Stimulated activated CD8-positive, alpha-beta memory T cell treated with anti-CD3 and anti-CD28 coated beads, Interleukin-4, amount 100 ng/mL, for 24 hours (primary cell): ENCODE measurements around the gene NTNG2.
"Not testable (repeated sequence)": the region's sequence is repeated elsewhere in the genome, so short reads cannot be mapped to it uniquely, and the experiment has no call there.

Source experiments
- DNase-seq: peaks from one replicate; pipeline ENCODE4 v3.0.0-alpha.2; 2020; ENCODE audit warnings: low read depth

NTNG2 gene, protein sequence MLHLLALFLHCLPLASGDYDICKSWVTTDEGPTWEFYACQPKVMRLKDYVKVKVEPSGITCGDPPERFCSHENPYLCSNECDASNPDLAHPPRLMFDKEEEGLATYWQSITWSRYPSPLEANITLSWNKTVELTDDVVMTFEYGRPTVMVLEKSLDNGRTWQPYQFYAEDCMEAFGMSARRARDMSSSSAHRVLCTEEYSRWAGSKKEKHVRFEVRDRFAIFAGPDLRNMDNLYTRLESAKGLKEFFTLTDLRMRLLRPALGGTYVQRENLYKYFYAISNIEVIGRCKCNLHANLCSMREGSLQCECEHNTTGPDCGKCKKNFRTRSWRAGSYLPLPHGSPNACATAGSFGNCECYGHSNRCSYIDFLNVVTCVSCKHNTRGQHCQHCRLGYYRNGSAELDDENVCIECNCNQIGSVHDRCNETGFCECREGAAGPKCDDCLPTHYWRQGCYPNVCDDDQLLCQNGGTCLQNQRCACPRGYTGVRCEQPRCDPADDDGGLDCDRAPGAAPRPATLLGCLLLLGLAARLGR

DNA sequence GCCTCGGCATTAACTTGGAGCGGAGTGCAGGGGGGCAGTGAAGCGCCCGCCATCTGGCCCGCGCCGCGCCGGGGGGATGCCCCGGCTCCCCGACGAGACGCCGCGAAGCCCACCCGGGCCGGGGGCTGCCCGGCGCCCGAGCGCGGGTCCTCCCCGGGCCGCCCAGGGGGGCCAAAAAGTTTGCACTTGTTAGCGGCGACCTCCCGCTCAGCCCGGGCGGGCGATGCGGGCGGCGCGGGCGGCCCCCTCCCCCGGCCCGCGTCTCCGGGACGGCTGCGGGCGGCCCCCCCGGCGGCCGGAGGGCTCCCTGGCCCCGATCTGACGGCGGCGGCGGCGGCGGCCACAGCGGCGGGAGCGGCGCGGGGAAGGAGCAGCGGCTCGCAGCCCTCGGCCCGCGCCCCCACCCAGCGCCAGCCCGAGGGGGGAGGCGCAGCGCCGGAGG lies at the start of gene NTNG2:
Gene NTNG2, plus strand, starts transcription at position 316 of the 442 bp plus-strand sequence. CDS start 4,774 bp downstream, outside the sequence.
- no peak for DNase-seq

DNA sequence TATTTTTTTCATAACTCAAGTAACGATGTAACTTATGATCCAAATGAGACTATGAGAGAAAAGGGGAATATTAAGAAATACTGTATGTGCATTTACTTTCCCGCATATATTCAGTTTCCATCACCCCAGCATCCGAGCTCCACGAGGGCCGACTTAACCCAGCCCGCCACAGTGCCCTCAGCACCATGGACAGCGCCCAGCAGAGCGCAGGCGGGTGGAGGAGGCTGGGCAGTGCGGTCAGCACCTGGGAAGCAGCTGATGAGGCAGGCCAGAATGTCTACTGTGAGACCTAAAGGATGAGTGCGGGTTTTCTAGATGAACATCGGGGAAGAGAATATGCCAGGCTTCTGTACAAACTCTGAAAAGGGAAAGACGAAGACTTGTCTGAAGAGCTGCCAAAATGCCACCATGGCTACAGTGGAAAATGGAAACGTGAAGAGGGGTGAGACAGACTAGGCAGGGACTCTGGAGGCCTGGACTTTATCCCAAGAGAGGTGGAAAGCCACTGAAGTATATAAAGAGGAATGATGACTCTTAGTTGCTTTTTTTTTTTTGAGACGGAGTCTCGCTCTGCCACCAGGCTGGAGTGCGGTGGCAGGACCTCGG lies 47.7 kb upstream of the NTNG2 start:
- DNase-seq: peak; percentile 26

DNA sequence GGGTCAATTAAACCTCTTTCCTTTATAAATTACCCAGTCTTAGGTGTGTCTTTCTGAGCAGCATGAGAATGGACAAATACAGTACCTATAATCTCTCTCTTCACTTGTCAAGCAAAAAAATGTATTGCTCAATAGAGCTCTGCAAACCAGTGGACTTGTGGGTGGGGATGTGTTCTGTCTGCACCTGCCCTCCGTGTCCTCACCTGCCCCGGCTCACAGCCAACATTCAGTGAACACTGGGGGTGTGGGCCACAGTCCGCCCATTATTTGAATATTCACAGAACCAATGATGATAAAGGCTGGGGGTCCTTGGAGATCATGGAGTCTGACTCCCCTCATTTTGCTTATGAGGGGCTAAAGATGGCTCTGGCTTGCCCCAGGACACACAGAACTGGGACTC lies 45.3 kb upstream of the NTNG2 start:
- DNase-seq: no peak

DNA sequence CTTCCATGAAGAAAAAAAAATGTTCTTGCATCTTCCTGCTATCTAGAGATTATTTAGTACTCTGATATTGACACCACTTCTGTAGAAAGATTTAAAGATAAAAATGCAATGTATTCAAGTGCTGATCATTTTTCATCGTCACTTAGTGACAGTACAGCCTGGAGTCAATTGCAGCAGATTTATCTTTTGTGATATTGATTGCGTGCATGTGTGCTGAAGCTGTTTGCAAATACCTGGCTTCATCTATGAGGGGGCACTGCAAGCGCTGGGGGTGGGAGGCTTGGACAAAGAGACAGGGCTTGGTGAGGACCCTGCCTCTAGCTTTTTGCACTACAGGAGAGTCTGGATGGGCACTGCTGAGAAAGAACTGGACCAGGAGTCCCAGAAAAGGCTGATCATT lies 44.2 kb upstream of the NTNG2 start:
- DNase-seq: no peak

DNA sequence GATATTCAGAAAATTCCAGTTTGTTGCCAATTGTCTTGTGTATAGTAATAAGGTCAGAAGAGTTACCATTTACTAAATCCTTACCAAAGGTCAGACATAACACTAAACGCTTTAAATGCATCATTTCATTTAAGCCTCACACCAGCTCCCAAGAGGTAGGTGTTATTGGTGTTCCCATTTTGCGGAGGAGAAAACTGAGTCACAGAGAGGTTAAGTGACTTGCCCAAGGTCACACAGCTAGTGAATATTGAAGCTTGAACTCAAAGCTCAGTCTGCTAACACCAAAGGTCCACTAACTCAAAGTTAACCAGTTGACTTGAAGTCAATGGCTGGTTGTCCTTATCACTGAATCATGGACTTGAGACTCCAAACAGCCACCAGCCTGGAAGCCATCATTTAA lies 40.8 kb upstream of the NTNG2 start:
- no peak for DNase-seq

DNA sequence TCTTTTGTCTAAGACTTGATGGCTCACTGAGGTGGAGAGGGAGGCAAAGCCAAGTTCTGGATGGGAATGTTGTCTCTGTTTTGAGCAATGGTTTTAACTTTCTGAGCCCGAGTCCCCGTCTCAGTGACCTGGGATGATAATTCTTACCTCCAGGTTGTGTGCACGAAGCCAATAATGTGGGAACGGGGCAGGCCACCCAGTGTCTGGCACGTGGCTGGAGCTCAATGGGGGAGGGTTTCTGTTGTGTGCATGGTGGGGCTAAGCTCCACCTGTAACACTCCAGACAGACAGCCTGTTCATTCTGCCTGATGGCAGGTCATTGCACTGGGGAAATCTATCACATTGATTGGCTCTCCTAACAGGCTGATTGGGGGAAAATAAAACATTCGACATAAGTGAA lies 37.1 kb upstream of the NTNG2 start:
- no peak for DNase-seq

DNA sequence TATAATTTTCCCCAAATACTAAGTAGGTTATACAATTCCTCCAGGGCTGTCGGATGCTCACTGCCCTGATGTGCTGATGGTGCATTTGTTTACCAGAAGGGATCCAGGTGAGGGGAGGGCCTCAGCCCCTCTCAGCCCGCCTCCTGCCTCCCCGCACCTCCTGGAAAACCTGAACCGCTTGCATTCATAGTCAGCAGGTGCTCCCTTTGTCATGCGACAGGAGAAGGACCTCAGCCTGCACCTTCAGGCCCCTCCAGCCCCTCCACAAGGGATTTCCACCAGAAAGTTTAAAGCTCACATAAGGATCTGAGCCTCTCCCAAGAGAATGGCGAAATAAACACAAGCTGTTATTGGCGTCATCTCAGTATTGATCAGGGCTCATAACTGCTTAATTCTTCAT lies 36.5 kb upstream of the NTNG2 start:
- no peak for DNase-seq

DNA sequence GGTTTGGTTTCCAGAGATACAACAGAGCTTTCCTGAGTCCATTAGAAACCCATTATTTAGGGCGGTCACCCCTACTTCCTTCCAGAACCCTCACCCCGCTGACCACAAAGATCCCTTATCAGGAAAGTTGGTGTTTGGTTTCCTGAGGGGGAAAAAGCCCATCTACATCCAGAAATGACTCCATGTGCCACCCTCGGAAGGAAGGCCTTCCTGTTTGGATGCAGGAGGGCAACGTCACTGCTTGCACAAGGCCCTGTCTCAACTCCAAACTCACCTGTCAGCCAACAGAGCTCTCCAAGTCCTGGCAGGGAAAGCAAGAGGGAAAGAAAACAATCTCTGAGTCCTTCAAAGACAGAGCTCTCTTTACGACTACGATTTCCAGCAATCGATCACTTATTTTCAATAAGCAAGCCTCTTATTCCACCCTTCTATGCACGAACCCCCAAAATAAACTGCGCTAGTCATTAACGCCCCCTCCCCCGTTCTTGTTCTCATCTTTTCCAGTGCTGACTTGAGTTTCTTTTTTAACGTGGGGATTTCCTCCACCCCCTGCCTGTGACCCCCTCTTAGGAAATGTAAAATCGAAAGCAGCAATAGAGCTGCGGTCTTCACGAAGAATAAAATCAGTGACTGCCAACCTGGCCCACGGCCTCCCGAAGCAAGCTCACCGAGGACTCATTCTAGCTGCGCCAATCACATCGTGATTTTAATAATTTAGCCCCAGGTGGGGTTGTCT lies 35.7 kb upstream of the NTNG2 start:
- DNase-seq: no peak

DNA sequence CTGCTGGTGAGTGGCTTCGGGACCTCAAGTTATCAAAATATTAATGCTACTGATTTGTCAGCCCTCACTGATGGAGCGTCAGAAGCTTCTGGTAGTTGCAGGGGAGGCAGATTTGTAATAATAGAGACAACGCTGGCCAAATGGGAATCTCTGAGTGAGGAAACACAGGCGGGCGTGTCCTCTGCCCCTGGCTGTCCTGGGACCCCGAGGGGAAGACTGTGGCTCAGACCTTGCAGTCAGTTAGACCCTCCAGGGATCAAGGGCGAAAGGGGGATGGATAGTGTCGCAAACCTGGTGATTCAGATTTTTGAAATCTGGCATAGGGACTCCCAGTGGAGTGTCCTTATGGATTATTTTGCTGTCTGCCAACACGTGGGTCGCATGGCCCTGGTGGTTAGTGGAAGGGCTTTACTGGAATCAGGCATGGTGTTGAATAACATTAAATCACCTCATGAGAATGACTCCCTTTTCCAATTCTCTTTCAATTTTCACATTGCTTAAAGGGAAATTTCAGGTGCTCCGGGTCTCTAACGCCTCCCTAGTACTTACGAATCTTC lies 35.1 kb upstream of the NTNG2 start:
- no peak for DNase-seq

DNA sequence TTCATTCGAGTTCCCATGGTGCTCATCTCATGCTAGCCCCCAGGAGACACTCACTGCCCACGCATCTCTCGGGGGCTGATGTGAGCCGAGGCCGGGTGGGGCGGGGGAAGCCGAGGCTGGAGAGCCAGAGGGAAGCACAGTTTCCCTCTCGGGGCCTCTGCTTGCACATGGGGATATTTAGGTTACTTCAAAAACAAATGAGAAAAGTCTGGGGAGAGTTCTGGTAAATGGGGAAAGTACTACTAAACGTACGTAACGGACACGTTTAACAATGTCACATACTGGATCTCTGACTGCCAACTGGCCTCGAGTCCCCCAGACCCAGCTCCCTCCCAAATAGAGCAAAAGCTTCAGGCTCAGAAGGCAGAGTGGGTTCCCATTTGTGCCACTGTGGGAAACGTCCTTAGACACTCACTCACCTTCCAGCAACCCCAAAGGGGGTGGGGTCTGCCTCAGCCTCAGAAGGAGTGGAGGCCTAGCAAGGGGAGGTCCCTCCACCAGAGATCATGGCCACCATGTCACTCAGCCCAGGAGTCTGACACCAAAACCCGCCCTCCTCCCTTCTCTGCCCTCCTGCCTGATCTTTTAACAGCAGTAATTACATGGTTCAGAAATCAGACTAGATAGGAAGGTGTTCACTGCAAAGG lies 33.8 kb upstream of the NTNG2 start:
- no peak for DNase-seq

DNA sequence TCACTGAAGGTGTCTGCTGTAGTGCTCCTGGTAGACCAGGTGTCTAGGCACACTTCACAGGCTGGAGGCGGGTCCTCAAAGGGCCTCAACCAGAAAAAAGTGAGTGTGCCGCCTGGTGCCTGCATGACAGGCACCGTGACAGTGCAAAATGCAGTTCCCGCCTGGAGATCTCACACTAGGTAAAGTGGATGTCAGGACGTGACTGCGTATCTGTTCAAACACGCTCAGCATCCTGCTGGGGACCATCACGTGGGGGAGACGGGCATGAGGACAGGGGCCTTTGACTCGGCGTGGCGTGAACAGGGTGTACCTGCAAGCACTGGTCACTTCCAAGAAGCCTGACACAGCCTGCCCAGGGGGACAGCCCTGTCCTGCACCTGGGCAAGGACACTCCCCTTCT lies 32.3 kb upstream of the NTNG2 start:
- no peak for DNase-seq

DNA sequence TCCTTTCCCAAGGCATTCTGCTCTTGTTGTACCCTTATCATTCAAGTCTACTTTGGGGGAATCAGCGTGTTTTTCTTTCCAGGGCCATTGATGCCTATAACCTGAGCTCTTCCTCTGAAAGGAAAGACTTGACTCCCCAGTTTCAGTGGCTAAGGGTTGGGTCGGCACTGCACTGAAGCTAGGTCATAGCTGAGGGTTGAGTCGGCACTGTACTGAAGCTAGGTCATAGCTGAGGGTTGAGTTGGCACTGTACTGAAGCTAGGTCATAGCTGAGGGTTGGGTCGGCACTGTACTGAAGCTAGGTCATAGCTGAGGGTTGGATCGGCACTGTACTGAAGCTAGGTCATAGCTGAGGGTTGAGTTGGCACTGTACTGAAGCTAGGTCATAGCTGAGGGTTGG lies 27.8 kb upstream of the NTNG2 start:
- not testable (repeated sequence) for DNase-seq

DNA sequence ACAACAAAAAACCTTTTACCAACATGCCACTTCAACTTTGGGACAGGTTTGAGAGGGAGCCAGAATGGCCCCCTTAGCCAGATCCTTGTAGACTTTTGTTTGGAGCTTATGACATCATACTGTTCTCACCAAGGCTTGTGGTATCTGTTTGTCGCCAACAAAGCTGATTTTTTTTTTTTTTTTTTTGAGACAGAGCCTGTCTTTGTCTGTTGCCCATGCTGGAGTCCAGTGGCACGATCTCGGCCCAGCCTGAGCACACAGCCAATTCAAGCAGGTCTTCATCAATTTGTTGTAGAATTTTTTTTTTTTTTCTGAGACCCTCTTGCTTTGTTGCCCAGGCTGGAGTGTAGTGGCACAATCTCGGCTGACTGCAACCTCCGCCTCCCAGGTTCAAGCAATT lies 26.4 kb upstream of the NTNG2 start:
- DNase-seq: no peak

DNA sequence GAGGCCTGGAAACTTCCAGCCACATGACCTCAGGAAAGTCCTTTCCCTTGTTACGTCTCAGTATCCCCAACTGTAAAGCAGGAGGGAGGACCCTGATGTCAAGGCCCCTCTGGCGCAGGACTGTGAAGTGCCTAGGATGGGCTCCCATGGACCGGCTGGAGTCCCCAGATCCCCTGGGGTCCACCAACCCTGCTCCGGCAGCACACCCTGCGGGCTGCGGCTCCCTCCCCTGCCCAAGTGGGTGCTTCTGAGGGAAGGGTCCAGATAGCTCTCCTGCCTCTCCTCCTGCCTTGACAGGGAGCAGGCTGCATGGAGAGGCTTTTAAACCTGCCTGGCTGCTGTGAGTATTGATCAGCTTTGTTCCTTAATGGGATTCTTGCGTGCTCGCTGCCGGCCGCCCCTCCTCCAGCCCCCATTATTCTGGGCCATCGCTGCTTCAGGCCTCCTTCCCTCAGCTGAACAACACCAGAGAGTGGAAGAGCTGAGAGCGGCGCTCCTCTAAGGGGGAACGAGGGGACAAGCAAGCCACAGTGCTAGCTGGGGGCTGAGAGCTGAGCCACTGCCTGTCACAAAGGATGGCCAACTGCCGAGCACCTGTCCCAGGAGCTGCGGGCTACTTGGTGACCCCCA lies 25.6 kb upstream of the NTNG2 start:
- DNase-seq: no peak

DNA sequence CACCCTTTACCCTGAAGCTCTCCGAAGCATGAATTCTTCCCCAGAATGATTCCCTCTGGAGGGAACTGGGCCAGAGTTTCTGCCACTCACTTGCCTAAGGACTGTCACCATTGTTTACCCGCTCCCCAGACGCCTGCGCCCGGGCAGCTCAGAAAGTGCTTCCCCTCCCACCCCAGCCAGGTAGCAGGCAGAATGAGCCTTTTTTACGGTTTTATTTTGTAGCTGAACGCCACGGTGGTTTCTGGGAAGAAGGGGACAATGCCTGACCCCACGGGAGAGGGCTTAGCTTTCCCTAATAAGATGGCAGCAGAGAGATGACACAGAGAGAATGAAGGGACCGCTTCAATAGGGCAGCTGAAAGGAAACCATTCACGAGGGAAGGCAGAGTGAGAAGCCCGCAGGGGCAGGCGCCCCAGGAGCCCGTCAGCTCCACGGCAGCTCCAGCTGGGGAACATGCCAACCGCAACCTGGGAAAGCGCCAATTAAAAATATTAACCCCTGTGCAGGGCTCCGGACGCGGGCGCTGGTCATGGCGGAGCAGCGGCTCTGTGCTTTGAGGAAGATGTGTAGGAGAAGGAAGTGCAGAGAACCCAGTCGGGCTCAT lies 20.4 kb upstream of the NTNG2 start:
- DNase-seq: no peak

DNA sequence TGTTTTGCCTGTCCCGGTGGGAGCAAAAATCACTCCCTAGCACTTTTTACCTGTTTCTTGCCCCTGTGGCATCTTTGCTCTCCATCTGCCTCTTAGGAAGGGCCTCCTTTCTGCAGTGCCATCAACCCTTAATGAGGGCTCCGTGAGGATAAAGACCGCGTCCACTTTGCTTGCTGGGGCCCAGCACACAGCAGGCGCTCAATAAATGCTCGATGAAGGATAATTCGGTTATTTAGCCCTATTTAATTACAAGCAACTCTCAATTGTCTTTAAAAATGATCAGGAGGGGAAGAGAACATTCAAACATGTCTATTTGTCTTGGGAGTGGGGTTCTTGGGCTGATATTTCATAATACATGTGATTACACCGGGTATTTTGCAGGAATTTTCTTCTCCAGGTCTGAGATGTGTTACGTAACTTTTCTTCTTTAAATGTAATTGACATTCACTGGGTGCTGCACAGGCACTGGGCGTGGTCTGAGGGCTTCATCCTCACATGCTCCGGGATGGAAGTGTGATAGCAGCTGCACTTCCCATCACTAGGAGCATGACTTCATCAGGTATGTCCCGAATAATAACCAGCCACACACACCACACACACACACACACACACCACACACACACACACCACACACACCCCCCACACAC lies 19.8 kb upstream of the NTNG2 start:
- no peak for DNase-seq

DNA sequence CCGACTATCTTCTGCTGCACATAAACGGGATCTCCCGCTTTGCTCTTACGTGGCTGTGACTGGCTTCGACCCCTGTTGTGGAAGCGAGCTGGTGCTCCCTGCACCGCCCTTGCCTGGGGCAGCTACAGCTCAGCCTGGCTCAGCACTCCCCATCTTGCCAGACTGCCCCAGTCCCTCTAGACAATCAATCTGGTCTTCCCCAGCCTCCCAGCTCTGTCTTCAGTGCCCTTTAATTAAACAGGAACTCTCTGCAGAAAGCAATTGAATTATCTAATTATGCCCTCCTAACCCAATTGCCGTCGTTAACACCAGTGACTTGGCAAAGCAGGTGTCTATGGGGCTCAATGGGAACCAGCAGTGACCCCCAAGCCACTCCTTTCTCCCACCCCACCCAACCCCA lies 18.9 kb upstream of the NTNG2 start:
- no peak for DNase-seq

DNA sequence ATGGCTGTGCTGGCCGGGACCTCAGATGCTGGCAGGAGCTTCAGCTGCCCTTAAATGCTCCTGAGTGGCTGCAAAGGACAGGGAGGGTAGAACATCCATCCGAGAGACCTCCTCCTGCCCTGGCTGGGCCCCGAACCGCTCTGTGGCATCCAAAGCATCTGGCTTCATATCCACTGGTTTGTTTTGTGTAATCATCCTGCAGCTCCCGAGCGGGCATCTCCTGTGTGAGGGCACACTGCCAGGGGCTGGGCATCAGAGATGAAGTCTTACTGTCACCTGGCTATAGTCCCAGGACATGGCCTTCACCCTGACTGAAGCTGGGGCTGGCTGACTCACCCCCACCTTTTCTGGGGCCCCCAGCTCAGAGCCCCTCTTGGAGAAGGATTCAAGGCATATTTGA lies 18.5 kb upstream of the NTNG2 start:
- DNase-seq: no peak

DNA sequence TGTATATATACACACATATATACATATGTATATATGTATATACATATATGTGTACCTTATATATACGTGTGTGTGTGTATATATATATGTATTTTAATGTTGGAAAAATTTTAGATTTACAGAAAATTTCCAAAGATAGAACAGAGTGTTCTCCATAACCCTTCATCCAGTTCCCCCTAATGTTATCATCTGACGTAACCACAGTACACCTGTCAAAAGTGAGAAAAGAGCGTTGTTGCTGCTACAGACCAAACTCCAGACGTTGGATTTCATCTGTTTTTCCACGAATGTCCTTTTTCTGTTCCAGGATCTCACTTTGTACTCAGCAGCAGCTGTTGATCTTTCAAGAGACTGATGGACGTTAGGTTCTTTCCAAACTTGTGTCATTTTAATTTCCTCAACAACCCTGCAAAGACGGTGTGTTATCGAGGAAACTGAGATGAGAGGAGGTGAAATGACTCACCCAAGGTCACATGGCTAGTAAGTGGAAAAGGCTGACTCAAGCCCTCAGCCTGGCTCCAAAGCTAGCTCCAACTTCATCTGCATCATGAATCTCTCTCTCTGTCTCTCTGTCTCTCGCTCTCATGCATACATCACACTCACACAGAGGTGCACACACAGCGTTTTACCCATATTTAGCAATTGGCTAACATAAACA lies 17.0 kb upstream of the NTNG2 start:
- DNase-seq: no peak

DNA sequence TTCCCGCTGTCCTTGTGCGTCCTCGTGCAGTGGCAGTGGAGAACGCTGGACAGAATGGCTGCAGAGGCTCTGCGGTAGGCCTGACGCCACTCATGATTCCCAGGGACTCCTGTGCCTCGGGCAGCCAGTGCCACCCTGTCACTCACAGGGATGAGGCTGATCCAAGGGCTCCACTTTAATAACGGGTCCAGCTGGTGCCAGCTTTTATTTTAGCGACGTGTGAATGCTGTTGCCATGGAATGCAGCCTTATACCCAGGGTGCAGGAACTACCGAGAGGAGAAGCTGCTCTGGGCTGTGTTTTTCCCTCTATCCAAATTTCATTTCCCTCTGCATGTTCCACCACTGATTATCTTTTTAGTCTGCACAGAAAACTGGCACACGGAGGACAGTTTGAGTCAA lies 15.8 kb upstream of the NTNG2 start:
- DNase-seq: no peak
